Germinal center (tissue), 1 donor: Measurements from ENCODE around the gene TERT.
"Not testable (repeated sequence)": the region's sequence is repeated elsewhere in the genome, so short reads cannot be mapped to it uniquely, and the experiment has no call there.

Experiments
- DNase-seq: peaks from one replicate; pipeline ENCODE4 v3.0.0; 2012; ENCODE audit warnings: mixed read lengths, low spot score

The TERT gene

GRCh38 chr5:1294206-1294834 lies 548 bp downstream of the TERT start:
- DNase-seq, result no peak

DNA sequence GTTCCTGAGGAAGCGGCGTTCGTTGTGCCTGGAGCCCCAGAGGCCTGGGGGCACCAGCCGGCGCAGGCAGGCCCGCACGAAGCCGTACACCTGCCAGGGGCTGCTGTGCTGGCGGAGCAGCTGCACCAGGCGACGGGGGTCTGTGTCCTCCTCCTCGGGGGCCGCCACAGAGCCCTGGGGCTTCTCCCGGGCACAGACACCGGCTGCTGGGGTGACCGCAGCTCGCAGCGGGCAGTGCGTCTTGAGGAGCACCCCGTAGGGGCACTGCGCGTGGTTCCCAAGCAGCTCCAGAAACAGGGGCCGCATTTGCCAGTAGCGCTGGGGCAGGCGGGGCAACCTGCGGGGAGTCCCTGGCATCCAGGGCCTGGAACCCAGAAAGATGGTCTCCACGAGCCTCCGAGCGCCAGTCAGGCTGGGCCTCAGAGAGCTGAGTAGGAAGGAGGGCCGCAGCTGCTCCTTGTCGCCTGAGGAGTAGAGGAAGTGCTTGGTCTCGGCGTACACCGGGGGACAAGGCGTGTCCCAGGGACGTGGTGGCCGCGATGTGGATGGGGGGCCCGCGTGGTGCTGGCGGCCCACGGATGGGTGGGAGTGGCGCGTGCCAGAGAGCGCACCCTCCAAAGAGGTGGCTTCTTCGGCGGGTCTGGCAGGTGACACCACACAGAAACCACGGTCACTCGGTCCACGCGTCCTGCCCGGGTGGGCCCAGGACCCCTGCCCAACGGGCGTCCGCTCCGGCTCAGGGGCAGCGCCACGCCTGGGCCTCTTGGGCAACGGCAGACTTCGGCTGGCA lies 1.3 kb downstream of the TERT start:
- DNase-seq, result no peak

GRCh38 chr5:1292846-1293415 lies 1.9 kb downstream of the TERT start:
- no peak for DNase-seq

DNA sequence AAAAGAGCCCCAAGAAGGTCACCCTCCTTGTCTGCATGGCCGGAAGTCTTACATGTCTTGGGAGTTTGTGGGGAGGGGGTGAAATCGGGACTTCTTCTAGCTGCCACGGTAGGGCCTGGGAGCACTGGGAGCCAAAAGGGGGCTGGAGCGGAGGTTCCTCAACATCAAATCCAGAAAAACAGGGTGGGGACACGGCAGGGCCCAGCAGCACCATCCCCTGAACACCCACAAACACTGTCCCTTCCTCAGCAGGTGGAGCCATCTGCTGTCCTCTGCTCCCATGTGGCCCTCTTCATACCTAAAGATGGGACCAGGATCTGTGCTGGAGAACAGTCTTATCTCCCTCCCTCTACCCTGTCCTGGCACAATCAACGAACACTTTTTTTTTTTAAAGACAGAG lies 2.7 kb downstream of the TERT start:
- DNase-seq, result no peak

DNA sequence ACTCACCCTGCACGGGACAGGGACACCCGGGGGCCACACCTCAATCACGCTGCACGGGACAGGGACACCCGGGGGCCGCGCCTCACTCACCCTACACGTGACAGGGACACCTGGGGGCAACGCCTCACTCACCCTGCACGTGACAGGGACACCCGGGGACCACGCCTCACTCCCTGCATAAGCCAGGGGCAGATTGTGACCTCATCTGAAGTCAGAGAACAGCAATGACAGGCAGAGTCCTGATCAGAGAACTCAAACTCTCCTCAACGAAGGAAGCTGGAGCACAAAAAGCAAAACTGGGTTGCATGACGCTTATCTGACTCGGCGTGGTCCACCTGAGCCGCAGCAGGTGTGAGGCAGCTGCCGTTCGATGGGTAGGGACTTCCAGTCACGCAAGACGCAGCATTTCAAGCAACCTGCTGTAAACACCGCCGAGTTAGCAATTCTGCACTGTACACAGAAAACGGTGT lies 3.2 kb downstream of the TERT start:
- DNase-seq, result no peak

DNA sequence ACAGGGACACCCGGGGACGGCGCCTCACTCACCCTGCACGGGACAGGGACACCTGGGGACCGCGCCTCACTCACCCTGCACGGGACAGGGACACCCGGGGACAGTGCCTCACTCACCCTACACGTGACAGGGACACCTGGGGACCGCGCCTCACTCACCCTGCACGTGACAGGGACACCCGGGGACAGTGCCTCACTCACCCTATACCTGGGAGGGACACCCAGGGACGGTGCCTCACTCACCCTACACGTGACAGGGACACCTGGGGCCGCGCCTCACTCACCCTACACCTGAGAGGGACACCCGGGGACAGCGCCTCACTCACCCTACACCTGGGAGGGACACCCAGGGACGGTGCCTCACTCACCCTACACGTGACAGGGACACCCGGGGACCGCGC lies 3.9 kb downstream of the TERT start:
- DNase-seq, result not testable (repeated sequence)

- DNase-seq, result not testable (repeated sequence)
Measured at GRCh38 chr5:1289559-1289958, 5.3 kb downstream of the TERT start.

DNA sequence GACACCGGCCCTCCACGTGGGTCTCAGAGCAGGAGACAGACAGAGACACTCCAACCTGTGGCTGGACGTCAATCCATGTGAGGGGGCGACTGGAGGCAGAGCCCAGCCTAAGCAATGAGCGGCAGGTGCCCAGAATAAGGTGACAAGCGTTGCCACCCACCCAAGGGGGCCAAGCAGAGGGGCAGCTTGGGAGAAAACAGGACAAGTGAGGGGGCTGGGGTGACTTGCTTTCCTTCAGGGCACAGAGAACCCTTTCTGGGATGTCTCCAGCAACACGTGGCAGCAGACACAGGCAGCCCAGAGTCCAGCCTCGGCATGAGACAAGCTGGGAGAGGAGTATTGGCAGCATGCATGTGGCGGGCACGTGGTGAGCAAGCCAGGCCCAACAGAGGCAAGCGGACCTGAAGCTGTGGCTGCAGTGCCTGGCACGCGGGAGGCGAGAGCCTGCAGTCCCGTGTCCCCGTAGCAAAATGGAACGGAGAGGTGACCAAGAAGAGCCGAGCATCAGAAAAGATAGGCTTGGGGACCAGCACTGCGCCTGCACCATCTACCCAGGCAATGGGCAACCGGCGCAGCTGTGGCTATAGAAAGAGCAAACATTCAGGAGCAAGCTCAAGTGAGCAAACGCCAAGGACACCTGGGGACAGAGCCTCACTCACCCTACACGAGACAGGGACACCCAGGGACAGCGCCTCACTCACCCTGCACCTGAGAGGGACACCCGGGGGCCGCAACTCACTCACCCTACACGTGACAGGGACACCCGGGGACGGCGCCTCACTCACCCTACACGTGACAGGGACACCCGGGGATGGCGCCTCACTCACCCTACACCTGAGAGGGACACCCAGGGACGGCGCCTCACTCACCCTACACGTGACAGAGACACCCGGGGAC lies 6.2 kb downstream of the TERT start:
- DNase-seq, result no peak

DNA sequence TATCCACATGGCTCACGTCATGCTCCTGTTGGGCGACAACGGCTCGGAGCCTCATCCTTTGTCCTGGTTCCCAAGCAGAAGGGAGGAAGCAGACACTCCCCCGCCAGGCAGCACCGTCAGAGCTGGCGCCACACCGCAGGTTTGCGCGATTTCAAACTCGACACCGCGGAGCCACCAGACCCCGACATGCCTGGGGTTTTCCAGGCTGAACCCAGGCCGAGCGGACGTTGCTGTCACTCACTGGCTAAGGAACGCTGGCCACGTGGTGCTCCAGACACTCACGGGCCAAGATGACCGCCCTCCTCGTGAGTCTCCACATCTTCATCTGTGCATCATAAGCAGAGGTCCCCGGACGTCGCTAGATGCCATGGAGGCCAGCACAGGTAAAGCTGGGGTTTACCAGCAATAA lies 9.0 kb downstream of the TERT start:
- DNase-seq, result no peak

DNA sequence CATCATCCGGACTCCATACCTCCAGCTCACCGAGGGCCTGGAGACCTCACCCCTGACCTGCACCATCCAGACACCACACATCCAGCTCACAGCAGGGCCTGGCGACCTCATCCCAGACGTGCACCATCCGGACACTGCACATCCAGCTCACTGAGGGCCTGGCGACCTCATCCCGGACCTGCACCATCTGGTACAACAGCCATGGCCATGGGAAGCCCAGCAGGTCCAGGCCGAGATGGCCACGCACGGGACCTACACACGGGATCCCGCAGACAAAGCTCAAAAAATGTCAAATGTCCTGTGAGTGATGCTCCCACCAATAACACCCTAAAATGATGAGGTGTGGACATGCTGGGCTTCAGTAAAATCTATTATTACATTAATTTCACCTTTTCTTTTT lies 9.7 kb downstream of the TERT start:
- DNase-seq, result no peak

DNA sequence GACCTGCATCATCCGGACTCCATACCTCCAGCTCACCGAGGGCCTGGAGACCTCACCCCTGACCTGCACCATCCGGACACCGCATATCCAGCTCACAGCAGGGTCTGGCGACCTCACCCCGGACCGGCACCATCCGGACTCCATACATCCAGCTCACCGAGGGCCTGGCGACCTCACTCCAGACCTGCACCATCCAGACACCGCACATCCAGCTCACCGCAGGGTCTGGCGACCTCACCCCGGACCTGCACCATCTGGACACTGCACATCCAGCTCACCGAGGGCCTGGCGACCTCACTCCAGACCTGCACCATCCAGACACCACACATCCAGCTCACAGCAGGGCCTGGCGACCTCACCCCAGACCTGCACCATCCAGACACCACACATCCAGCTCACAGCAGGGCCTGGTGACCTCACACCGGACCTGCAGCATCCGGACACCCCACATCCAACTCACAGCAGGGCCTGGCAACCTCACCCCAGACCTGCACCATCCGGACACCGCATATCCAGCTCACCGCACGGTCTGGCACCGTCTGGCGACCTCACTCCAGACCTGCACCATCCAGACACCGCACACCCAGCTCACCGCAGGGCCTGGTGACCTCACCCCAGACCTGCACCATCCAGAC lies 10.4 kb downstream of the TERT start:
- DNase-seq, result not testable (repeated sequence)

DNA sequence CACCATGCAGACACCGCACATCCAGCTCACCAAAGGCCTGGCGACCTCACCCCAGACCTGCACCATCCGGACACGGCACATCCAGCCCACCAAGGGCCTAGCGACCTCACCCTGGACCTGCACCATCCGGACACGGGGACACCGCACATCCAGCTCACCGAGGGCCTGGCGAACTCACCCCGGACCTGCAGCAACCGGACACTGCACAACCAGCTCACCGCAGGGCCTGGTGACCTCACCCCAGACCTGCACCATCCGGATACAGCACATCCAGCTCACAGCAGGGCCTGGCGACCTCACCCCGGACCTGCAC lies 11.2 kb downstream of the TERT start:
- not testable (repeated sequence) for DNase-seq

GRCh38 chr5:1282993-1283728 lies 11.7 kb downstream of the TERT start:
- DNase-seq, result not testable (repeated sequence)

DNA sequence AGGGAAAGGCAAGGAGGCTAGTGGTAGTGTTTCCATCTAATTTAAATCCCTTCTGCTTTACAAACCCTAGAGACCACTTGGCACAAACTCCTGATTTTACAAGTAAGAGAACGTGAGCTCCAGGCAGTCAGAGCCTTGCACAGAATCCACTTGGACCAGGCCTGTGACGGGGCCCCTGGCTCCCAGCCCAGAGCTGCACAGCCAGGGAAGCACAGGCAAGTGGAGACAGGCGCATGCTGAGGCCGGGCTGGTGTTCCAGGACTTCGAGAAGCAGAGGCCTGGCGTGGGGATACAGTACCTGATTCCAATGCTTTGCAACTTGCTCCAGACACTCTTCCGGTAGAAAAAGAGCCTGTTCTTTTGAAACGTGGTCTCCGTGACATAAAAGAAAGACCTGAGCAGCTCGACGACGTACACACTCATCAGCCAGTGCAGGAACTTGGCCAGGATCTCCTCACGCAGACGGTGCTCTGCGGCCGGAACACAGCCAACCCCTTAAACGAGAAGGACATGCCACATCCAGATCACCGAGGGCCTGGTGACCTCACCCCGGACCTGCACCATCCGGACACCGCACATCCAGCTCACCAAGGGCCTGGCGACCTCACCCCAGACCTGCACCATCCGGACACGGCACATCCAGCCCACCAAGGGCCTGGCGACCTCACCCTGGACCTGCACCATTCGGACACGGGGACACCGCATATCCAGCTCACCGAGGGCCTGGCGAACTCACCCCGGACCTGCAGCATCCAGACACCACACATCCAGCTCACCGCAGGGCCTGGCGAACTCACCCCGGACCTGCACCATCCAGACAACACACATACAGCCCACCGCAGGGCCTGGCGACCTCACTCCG lies 12.5 kb downstream of the TERT start:
- DNase-seq, result no peak

DNA sequence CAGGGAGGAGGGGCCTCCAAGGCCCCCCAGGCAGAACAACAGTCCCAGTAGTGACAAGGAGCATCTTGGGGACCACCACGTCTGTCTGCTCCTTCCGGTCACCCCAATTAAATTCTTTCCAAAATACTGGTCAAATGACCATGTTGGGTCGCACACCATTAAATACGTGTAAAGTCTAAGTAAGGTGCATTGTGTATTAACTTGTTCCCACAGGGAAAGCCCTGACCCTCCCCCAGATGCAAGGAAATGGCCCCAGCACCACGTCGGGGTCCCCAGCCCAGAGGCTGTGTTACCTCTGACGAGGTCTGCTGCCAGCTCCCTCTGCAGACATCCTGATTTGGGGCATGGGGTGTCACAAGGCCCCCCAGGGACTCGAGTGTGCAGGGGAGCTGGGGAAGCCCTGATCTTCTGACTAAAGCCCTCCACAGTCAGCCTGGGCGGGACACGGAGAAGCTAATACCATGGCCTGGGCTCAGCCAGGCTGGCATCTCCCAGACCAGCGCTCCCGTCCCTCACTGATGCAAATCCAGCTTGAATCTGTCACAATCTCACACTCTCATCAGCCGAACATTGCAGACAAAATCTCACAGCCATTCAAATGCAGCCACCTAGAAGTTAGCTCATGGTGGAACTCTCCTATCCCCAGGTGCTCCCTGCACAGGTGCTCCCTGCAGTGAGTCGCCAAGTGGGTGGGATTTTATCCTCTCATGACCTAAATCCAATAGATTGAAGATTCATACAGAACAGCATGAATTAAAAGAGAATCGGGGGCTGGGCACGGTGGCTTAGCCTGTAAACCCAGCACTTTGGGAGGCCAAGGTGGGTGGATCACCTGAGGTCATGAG lies 13.6 kb downstream of the TERT start:
- no peak for DNase-seq

DNA sequence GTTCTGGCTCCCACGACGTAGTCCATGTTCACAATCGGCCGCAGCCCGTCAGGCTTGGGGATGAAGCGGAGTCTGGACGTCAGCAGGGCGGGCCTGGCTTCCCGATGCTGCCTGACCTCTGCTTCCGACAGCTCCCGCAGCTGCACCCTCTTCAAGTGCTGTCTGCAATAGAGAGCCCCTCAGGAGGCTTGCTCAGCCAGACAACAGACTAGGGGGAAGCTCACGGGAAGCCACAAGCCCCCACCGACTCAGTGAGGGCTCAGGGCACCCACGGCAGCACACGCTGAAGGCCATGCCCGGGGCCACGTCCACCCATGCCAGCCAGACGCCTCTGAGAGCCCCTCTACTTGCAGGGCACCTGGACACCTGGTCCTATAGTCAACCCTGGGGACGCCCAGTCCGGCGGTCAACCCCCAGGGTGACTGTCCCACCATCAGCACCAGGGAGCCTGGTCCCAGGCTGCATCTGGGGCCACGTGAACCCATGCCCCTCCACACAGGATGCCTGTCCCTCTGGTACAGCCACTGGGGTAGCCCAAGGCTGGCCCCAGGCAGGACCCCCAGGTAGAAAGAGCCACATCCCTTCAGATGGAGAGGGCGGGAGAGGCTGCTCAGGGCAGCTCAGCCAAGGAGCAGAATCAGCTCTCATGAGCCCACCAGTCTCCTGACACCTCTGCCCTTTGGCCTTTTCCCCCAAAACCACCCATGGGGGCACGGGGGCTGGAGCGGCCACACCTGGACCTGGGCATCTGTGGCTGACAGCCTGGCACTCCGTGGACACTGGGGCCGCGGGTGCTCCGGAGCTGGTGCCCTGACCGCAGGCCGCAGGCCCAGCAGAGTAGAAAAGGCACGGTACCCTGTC lies 14.5 kb downstream of the TERT start:
- no peak for DNase-seq

- DNase-seq, result no peak
Measured at GRCh38 chr5:1279443-1280151, 15.3 kb downstream of the TERT start.
